LNCAP (cell line): Measurements from ENCODE around the gene SYCP2L.

ENCODE experiments used
- CTCF ChIP-seq: fragments of 450-650 bp; IDR thresholded peaks from 2 replicates; pipeline ENCODE4 v1.5.1; 2017; ENCODE audit warnings: mild to moderate bottlenecking

Gene SYCP2L

GRCh38 chr6:10850728-10851127 is 36.1 kb upstream of the SYCP2L start:
- TF ChIP-seq CTCF, result no peak

- TF ChIP-seq CTCF, result no peak
These were observed 34.4 kb upstream of the SYCP2L start for GRCh38 chr6:10852361-10852960.

- no peak for TF ChIP-seq CTCF
These were observed 31.8 kb upstream of the SYCP2L start for GRCh38 chr6:10854922-10855632.

- no peak for TF ChIP-seq CTCF
These were observed 29.6 kb upstream of the SYCP2L start for GRCh38 chr6:10857259-10857658.

- no peak for TF ChIP-seq CTCF
These were observed 25.8 kb upstream of the SYCP2L start for GRCh38 chr6:10861086-10861485.

GRCh38 chr6:10862361-10862760 is 24.5 kb upstream of the SYCP2L start:
- no peak for TF ChIP-seq CTCF

- no peak for TF ChIP-seq CTCF
These were observed 18.9 kb upstream of the SYCP2L start for GRCh38 chr6:10867952-10868351.
